Brain microvascular endothelial cell (primary cell): ENCODE data around the gene CHST10.

Source experiments
- DNase-seq: peaks from one replicate; pipeline ENCODE4 v3.0.0-alpha.2; 2020
- H3K27ac ChIP-seq: fragments of 250-450 bp; sonication (Bioruptor Pico); 2 replicates; pipeline ENCODE4 v1.5.1; 2020; ENCODE audit warnings: mild to moderate bottlenecking, moderate library complexity
- H3K27me3 ChIP-seq: fragments of 250-450 bp; sonication (Bioruptor Pico); replicated peaks from 2 replicates; pipeline ENCODE4 v1.5.1; 2020; ENCODE audit warnings: mild to moderate bottlenecking
- H3K36me3 ChIP-seq: fragments of 250-450 bp; sonication (Bioruptor Pico); replicated peaks from 2 replicates; pipeline ENCODE4 v1.5.1; 2020; ENCODE audit warnings: mild to moderate bottlenecking
- H3K4me3 ChIP-seq: 2 replicates; pipeline ENCODE4 v1.5.1; 2011; ENCODE audit warnings: low read depth, mild to moderate bottlenecking, control low read depth, low read length, moderate library complexity
- CTCF ChIP-seq: IDR thresholded peaks from 2 replicates; pipeline ENCODE4 v1.5.1; 2011; ENCODE audit warnings: low read depth, mild to moderate bottlenecking, moderate library complexity, low read length, control low read depth, inconsistent platforms; ENCODE audit errors: missing control alignments
- in situ Hi-C: cut with HindIII; loops from 2 replicates; pipeline ENCODE4 v1.10.0; 2017; ENCODE audit warnings: low sequenced_read_pairs, low pct_ligation_motif_present

Gene CHST10

GRCh38 chr2:100401268-100401667 is 16.2 kb downstream of the CHST10 start:
- no peak for DNase-seq
- no peak overlapping the region for H3K27ac ChIP-seq
- H3K36me3 ChIP-seq = no peaks in the 10 kb centered on the region
- in situ Hi-C loops = no loop called here
- TF ChIP-seq CTCF = no peak
- no peaks in the 10 kb centered on the region for H3K27me3 ChIP-seq
- H3K4me3 ChIP-seq = no peak overlapping the region

- Histone ChIP-seq H3K36me3 (no peaks in the 10 kb centered on the region), H3K27ac (no peak overlapping the region), H3K4me3 (no peak overlapping the region), H3K27me3 (no peaks in the 10 kb centered on the region)
- no peak for TF ChIP-seq CTCF
- in situ Hi-C loops = loop anchor here (25.0 kb wide), 1 partner anchor 137 kb away; no protein-coding TSS in a partner anchor
- DNase-seq = no peak
These were observed 17.8 kb downstream of the CHST10 start for GRCh38 chr2:100399714-100400113.

GRCh38 chr2:100397976-100398375 is 19.5 kb downstream of the CHST10 start:
- in situ Hi-C loops = loop anchor here (25.0 kb wide), 1 partner anchor 136 kb away; no protein-coding TSS in a partner anchor
- Histone ChIP-seq H3K27me3 (no peaks in the 10 kb centered on the region), H3K27ac (no peak overlapping the region), H3K4me3 (no peak overlapping the region), H3K36me3 (no peaks in the 10 kb centered on the region)
- DNase-seq = no peak
- no peak for TF ChIP-seq CTCF

- no peaks in the 10 kb centered on the region for H3K36me3 ChIP-seq
- H3K4me3 ChIP-seq = no peak overlapping the region
- no peak for DNase-seq
- no peak overlapping the region for H3K27ac ChIP-seq
- H3K27me3 ChIP-seq = no peaks in the 10 kb centered on the region
- no peak for TF ChIP-seq CTCF
- in situ Hi-C loops = loop anchor here (25.0 kb wide), 1 partner anchor 135 kb away; no protein-coding TSS in a partner anchor
These were observed 20.2 kb downstream of the CHST10 start for GRCh38 chr2:100397118-100397860.

GRCh38 chr2:100396483-100396882 is 21.0 kb downstream of the CHST10 start:
- Histone ChIP-seq H3K4me3 (no peak overlapping the region), H3K27ac (no peak overlapping the region), H3K27me3 (no peaks in the 10 kb centered on the region), H3K36me3 (no peaks in the 10 kb centered on the region)
- TF ChIP-seq CTCF = no peak
- no peak for DNase-seq
- in situ Hi-C loops = loop anchor here (25.0 kb wide), 1 partner anchor 134 kb away; no protein-coding TSS in a partner anchor
